ENCODE measurements around the gene SLFN5.

DNA sequence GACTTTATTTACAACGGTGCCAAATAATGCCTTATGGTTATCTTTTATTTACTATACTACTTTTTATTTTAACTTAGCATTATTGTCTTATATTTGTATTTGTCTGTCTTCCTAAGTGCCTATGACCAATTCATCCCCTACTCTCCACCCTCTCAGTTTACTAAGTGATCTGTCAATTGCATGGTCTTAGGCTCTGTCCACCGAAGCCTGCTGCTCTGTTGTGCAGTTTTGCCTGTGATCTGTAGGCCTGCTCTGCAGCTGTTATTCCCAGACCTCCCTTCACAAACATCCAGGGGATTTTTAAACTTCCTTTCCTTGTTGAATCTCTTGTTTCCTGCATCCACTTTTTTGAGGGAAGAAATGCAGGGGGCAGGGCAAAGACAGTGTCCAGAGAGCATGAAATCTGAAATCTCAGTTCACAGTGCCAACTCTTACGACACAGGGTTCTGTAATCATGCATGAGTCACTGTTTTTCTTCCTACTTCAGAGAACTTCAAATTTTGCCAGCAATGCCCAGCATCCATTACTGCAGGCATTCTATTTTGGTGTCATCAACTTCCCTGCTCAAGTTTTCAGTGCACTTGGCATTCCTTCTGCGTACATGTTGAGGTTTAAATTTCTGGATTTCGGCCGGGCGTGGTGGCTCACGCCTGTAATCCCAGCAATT lies 11.4 kb downstream of the SLFN5 start:
- TF ChIP-seq RAD21 (IDR thresholded peaks at IDR 0.05; ENCODE audit: low read length) (no peak), EP300 (IDR thresholded peaks at IDR 0.05; ENCODE audit: borderline replicate concordance in 1 of 2, low read depth in 1 of 2, low read length in 1 of 2) (peak in 1 of 2 experiments; percentile 61; a peak in 1 of 4 replicates), EZH2phosphoT487 (IDR thresholded peaks at IDR 0.05; ENCODE audit: borderline replicate concordance, low read depth) (no peak), CTCF (IDR thresholded peaks at IDR 0.05) (no peak), POLR2AphosphoS5 (IDR thresholded peaks at IDR 0.05; ENCODE audit: low read depth, low read length) (peak; percentile 28; the same call in 1 of the 2 replicates), MXI1 (IDR thresholded peaks at IDR 0.05; ENCODE audit: low read depth, low read length) (no peak), MAX (IDR thresholded peaks at IDR 0.05; ENCODE audit: low read depth) (peak; percentile 68)
- TF ChIP-seq, protein P1, sequence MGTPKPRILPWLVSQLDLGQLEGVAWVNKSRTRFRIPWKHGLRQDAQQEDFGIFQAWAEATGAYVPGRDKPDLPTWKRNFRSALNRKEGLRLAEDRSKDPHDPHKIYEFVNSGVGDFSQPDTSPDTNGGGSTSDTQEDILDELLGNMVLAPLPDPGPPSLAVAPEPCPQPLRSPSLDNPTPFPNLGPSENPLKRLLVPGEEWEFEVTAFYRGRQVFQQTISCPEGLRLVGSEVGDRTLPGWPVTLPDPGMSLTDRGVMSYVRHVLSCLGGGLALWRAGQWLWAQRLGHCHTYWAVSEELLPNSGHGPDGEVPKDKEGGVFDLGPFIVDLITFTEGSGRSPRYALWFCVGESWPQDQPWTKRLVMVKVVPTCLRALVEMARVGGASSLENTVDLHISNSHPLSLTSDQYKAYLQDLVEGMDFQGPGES (IDR thresholded peaks at IDR 0.05; ENCODE audit: low read depth, low read length): no peak

Measured in SK-N-SH (cell line).